Hippocampal formation (tissue), 2 donors: ENCODE data around the gene TTYH3.

ENCODE experiments used
- DNase-seq, 2 donors: peaks; one replicate each; lab custom pipeline; 2025; lab: John Stamatoyannopoulos, UW

TTYH3 gene

GRCh38 chr7:2635148-2635668 lies 3.4 kb downstream of the TTYH3 start:
- DNase-seq, result no peak

DNA sequence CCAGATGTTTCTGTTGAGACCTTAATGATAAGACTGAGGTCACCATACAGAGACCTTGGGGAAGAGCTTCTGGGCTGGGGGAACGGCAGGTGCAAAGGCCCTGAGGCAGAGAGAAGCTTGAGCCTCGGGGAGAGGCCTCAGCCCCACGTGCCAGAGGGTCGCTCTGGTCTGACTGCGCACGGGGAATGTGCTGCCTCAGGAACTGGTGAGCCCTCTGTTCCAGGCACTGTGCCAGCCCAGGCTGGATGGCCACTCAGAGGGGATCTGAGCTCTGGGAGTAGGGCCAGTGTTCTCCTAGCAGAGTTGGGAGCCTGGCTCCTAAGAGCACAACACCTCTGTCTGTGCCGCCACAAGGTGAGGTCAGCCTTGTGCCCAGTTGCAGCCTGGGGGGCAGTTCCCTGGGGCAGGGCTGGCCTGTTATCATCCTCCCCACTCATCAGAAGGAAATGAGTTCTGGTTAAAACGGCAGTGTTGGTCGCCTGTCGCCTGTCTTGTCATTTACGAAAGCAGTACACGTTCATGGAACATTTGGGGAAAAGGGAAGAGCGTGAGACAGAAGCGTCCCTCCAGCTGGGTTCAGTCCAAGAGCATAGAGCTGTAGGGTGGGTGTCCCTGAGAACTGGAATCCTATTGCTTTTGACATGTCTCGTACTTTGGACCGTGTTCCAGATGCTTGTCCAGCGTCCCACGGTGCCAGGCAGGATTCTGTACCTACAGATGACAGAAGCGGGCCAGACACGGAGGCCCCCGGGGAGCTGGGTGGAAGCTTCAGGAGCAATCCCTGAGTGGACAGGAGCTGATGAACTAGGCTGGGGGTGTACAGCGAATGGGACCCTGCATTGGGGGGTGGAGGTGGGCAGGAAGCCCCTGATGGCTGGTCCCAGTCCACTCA lies 4.3 kb downstream of the TTYH3 start:
- no peak for DNase-seq

DNA sequence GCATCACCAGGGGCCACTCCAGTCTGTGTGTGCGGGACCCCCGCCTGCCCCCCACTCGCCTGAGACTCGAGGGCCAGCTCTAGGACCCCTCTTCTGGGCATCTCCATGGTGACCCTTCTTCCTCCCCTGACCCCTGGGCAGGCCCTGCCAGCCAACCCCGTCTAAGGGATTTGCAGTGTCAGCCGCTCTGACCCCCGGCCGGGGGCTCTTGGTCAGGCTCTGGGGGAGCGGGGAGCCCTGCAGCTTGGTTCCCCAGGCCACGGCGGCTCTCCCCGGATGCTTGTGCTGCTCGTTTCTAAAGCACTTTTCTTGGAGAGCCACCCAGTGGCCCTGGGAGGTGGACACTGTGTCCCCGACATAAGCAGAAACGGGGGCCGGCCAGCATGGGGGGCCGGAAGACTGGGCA lies 5.3 kb downstream of the TTYH3 start:
- no peak for DNase-seq

DNA sequence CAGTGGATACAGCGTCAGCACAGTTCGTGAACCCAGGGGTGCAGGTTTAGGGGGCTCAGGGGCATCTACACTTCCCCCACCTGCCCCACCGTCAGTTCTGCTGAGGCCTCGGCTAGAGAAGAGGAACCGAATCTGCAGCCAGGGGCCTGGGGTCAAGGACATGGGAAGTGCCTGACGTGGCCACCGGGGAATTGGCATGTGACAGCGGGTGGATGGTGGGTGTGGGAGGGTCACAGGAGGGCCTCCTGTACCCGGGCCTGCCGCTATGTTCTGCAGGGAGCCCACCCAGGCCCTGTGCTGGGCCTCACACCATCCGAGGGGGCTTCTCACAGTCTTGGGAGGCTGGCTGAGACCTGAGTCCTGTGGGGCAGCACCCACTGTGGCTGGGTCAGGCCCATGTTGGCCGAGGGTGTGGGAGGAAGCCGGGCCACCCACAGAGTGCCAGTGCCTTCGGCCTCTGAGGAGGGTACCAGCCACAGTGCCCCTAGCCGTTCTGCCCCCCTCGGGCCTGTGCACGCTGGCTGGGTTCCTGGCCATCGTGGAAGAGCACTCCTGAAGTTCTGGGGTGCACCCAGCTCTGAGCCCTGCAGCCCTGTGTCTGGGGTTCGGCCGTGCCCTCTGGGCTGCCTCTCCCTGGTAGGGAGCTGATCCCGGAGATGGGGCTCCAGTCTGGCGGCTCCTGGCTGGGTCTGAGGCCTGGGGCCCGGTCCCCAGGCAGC lies 5.9 kb downstream of the TTYH3 start:
- DNase-seq, result peak in 1 of 2 donors; percentile 60

GRCh38 chr7:2638224-2638991 lies 6.6 kb downstream of the TTYH3 start:
- DNase-seq, result no peak

- peak in 1 of 2 donors; percentile 26 for DNase-seq
Observed at GRCh38 chr7:2639181-2639681, 7.4 kb downstream of the TTYH3 start.

DNA sequence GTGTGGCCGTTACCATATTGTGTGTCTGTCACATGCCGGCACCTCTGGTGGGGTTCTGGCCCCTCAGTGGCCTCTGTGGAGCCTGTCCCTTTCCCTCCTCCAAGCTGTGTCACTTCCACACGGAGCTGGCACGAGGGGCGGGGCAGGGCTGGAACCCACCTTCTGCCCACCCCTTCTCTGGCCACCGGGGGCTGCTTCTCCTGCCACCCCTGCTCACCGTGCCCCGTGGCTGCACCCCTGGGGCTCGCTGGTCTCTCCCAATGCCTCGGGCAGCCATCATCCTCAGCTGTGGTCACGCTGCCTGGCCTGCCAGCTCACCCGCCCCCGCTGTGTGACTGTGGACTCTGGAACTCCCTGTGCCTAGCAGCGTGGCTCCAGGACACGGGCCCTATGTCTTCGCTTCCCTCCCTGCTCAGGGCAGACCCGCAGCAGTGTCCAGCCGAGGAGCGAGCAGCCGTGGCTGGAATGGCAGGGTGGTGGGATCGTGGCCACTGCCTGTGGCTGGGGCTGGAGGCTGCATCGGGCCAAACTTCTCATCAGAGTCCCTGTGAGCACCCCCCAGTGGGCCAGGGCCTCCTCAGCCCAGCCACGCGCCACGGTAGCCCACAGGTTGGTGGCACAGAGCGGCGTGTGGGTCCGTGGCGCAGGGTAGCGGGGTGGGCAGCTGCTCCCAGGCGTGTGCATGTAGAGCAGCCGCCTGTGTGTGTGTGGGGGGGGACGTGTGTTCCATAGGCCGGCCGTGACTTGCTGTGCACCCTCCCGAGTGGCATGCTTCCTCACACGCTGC lies 8.1 kb downstream of the TTYH3 start:
- DNase-seq, result no peak

DNA sequence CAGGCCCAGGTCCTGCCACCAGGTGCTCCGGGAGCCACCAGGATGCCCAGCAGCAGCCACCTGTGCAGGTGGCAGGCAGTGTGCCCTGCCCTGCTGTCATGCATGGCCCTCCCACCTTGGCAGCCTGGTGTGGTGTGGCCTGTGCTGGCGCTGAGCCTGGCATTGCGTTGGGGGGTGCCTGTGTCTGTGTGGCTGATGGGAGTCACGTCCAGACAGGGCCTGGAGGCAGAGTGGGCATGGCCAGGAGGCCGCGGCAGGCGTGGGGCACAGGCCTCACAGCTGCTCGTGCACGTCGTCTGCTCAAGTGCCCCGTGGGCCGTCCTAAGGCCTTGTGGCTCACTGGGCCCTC lies 8.7 kb downstream of the TTYH3 start:
- DNase-seq, result no peak

- no peak for DNase-seq
Observed at GRCh38 chr7:2640846-2641316, 9.1 kb downstream of the TTYH3 start.

DNA sequence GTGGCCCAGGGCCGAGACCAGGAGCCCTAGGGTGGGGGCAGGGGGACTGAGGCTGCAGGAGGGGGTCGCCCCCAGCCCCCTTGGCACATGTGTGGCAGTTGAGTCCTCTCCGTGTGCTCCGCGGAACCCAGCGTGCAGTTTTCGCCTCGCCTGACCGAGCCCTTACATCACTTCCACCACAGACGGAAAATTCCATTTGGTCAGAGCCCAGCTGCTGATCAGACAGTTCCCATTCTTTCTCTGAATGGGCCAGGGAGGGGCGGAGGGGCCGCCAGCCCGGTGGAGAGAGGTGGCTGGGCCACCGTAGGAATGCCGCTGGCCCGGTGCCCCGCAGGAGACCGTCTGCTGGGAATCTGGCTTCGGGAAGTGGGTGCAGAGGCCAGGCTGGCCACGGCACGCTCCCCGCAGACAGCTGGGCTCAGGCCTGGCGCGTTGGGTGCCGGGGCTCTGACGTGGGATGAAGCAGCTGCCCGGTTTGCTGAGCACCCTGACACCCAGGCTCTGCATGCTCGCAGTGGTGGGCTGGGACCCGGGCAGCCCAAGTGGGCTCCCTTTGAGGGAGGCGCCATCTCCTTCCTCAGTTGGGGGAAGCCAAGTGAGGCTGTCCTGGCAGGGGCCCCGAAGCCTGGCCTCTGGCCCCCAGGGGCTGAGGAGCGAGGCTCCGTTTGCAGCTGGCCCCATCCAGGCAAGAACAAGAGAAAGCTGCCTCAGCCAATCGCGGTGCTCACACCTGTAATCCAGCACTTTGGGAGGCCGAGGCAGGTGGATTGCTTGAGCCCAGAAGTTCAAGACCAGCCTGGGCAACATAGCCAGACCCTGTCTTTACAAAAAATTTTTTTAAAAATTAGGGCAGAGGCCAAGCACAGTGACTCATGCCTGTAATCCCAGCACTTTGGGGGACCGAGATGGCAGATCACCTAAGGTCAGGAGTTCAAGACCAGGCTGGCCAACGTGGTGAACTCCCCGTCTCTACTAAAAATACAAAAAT lies 9.9 kb downstream of the TTYH3 start:
- peak; percentile 64 to 84 for DNase-seq

GRCh38 chr7:2643386-2644219 lies 11.8 kb downstream of the TTYH3 start:
- no peak for DNase-seq

GRCh38 chr7:2644220-2644561 lies 12.4 kb downstream of the TTYH3 start:
- DNase-seq, result no peak

- no peak for DNase-seq
Observed at GRCh38 chr7:2644562-2645273, 12.9 kb downstream of the TTYH3 start.

GRCh38 chr7:2645274-2645868 lies 13.6 kb downstream of the TTYH3 start:
- no peak for DNase-seq

DNA sequence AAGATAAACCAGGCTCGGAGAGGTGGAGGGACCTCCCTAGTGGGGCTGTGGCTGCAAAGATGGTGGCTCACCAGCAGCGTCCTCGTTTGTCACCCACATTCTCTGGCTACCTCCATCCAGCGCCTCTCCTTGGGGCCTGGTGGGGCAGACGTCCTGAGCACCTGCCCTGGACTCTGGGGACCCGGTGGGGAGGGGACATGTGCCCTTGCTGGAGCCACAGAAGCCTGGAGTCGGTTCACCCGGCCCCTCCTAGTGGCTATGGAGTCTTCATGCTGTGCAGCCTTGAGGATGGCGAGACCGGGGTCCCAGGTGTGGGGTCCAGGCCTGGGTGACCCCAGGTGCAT lies 14.5 kb downstream of the TTYH3 start:
- no peak for DNase-seq

GRCh38 chr7:2646680-2647571 lies 15.1 kb downstream of the TTYH3 start:
- no peak for DNase-seq

- DNase-seq, result no peak
Observed at GRCh38 chr7:2647594-2648172, 15.9 kb downstream of the TTYH3 start.
